Endothelial cell of umbilical vein (primary cell): Measurements from ENCODE around the gene PSME4. TPM values are rescaled to one million over a fixed set of nuclear protein-coding genes. Genes with fewer than 3 reads are reported as not detected.

ENCODE experiments used
- BruUV-seq: library from RNA; stranded (reverse); fragments of 400-500 nt; replicated peaks from 2 replicates; lab custom pipeline; 2021; lab: Mats Ljungman, UMichigan
- CTCF ChIA-PET: fragments of 300-600, 350-600 bp; sonication (Branson Sonifier 250); formaldehyde crosslinking; loops from one replicate; lab custom pipeline; 2021; ENCODE audit warnings: antibody characterized with exemption, inconsistent platforms; lab: Charles Lee
- POLR2A ChIA-PET: fragments of 300-600, 350-600 bp; sonication (Branson Sonifier 250); formaldehyde crosslinking; loops from one replicate; lab custom pipeline; 2021; ENCODE audit warnings: antibody characterized with exemption, inconsistent platforms; lab: Charles Lee
- DNase-seq: peaks from one replicate; pipeline ENCODE4 v3.0.0-alpha.2; 2011; ENCODE audit warnings: low read depth, low spot score
- FAIRE-seq: peaks from 2 replicates; lab custom pipeline; 2011; peaks lifted over from hg19 to GRCh38; lab: Jason Lieb, UNC
- H2AFZ ChIP-seq: 2 replicates; pipeline ENCODE4 v1.6.0; 2012; ENCODE audit warnings: low read depth, low read length, control low read depth, inconsistent platforms
- H3K27ac ChIP-seq: 2 replicates; pipeline ENCODE4 v1.5.1; 2011; ENCODE audit warnings: low read depth, mild to moderate bottlenecking, control low read depth, low read length, moderate library complexity; ENCODE audit not compliant: insufficient read depth
- H3K27me3 ChIP-seq, 2 experiments: 2 replicates each; pipeline versions ENCODE4 v1.6.0 to v1.6.1; 2011; ENCODE audit warnings: low read length in 2 of 2, mixed read lengths in 1 of 2; ENCODE audit not compliant: control insufficient read depth in 2 of 2, insufficient read depth in 2 of 2
- H3K36me3 ChIP-seq, 2 experiments: 2 replicates in 1 of 2; 3 replicates in 1 of 2; pipeline ENCODE4 v1.5.1; 2011; ENCODE audit warnings: low read length in 2 of 2, mild to moderate bottlenecking in 1 of 2, moderate library complexity in 1 of 2; ENCODE audit not compliant: control insufficient read depth in 2 of 2, insufficient read depth in 2 of 2; ENCODE audit errors: extremely low read depth in 1 of 2
- H3K4me1 ChIP-seq: 3 replicates; pipeline ENCODE4 v1.5.1; 2011; ENCODE audit warnings: mild to moderate bottlenecking, low read length; ENCODE audit not compliant: control insufficient read depth, insufficient read depth; ENCODE audit errors: extremely low read depth
- H3K4me2 ChIP-seq: 2 replicates; pipeline ENCODE4 v1.6.1; 2011; ENCODE audit warnings: low read length, control low read depth, mixed read lengths; ENCODE audit not compliant: insufficient read depth
- H3K4me3 ChIP-seq, 3 experiments: fragments of 200-600 bp in 1 of 3; sonication (generic), shearing (Covaris generic) in 1 of 3; replicated peaks in 1 of 3; 2 replicates each; pipeline ENCODE4 v1.5.1; 2011 to 2016; ENCODE audit warnings: control low read depth in 3 of 3, low read length in 3 of 3, mild to moderate bottlenecking in 2 of 3, inconsistent platforms in 1 of 3, low read depth in 1 of 3, moderate library complexity in 1 of 3; ENCODE audit not compliant: insufficient read depth in 1 of 3
- H3K79me2 ChIP-seq: 2 replicates; pipeline ENCODE4 v1.6.0; 2012; ENCODE audit warnings: low read length, inconsistent platforms; ENCODE audit not compliant: control insufficient read depth, insufficient read depth
- H3K9ac ChIP-seq: replicated peaks from 2 replicates; pipeline ENCODE3; 2011; ENCODE audit warnings: low read length, control low read depth; ENCODE audit not compliant: insufficient read depth; ENCODE audit errors: extremely low read depth
- H3K9me1 ChIP-seq: replicated peaks from 3 replicates; pipeline ENCODE4 v1.6.0; 2011; ENCODE audit warnings: mild to moderate bottlenecking, low read length; ENCODE audit not compliant: control insufficient read depth, insufficient read depth; ENCODE audit errors: extremely low read depth
- H3K9me3 ChIP-seq: replicated peaks from 2 replicates; pipeline ENCODE4 v1.5.1; 2012; ENCODE audit warnings: low read length, inconsistent platforms; ENCODE audit not compliant: control insufficient read depth, insufficient read depth
- H4K20me1 ChIP-seq: replicated peaks from 2 replicates; pipeline ENCODE3; 2011; ENCODE audit warnings: mild to moderate bottlenecking, low read length; ENCODE audit not compliant: control insufficient read depth, insufficient read depth; ENCODE audit errors: extremely low read depth
- CTCF ChIP-seq, 2 donors: IDR thresholded peaks; 1 replicate in 1 of 2; 2 replicates in 1 of 2; pipeline ENCODE4 v1.5.1; 2011; ENCODE audit warnings: low read length in 2 of 2, mild to moderate bottlenecking in 2 of 2, moderate library complexity in 2 of 2, control low read depth in 1 of 2, inconsistent platforms in 1 of 2, low read depth in 1 of 2; ENCODE audit not compliant: insufficient read depth in 1 of 2; ENCODE audit errors: extremely low read depth in 1 of 2
- EZH2 ChIP-seq: IDR thresholded peaks from 2 replicates; pipeline ENCODE4 v1.6.1; 2012; ENCODE audit warnings: borderline replicate concordance, low read depth, mild to moderate bottlenecking, moderate library complexity, low read length, inconsistent platforms; ENCODE audit not compliant: severe bottlenecking
- FOS ChIP-seq: IDR thresholded peaks from 2 replicates; pipeline ENCODE4 v1.6.1; 2011; ENCODE audit warnings: mild to moderate bottlenecking, low read length, moderate library complexity, borderline replicate concordance; ENCODE audit not compliant: insufficient read depth
- GATA2 ChIP-seq: IDR thresholded peaks from 2 replicates; pipeline ENCODE4 v1.7.0; 2011; ENCODE audit warnings: low read depth, mild to moderate bottlenecking, moderate library complexity, mixed read lengths, low read length; ENCODE audit not compliant: insufficient read length, insufficient read depth
- JUN ChIP-seq: IDR thresholded peaks from 2 replicates; pipeline ENCODE4 v1.6.1; 2011; ENCODE audit warnings: borderline replicate concordance, low read depth; ENCODE audit not compliant: insufficient read length, insufficient read depth
- MAX ChIP-seq: IDR thresholded peaks from 2 replicates; pipeline ENCODE4 v1.6.1; 2011; ENCODE audit not compliant: insufficient read depth, insufficient read length
- MYC ChIP-seq: IDR thresholded peaks from one replicate; pipeline ENCODE4 v1.6.1; 2011; ENCODE audit warnings: mild to moderate bottlenecking, low read depth, low read length
- POLR2A ChIP-seq: IDR thresholded peaks from 2 replicates; pipeline ENCODE4 v1.6.1; 2012; ENCODE audit warnings: low read depth, mild to moderate bottlenecking, control low read depth, low read length
- POLR2AphosphoS5 ChIP-seq: IDR thresholded peaks from 2 replicates; pipeline ENCODE4 v1.6.1; 2012; ENCODE audit warnings: low read depth, mild to moderate bottlenecking, control low read depth, low read length, moderate library complexity; ENCODE audit not compliant: insufficient read depth
- dilution Hi-C: fragments of 300-500 bp; cut with MboI; formaldehyde crosslinking; loops from one replicate; pipeline ENCODE4 v1.15.0; 2019; ENCODE audit warnings: low sequenced_read_pairs; ENCODE audit not compliant: extremely low pct_ligation_motif_present
- intact Hi-C: fragments of 100-400 bp; cut with micrococcal nuclease; formaldehyde crosslinking; loops from one replicate; pipeline ENCODE4 v1.10.0; 2022
- polyA plus RNA-seq, 4 experiments: library from polyadenylated mRNA; depleted of rRNA in 3 of 4; stranded (reverse) in 3 of 4; unstranded in 1 of 4; fragments of >200 nt; gene quantifications; 2 replicates each; pipeline versions ENCODE4 v1.2.1 to v1.2.3, GENCODE V29; 2011 to 2012; ENCODE audit warnings: missing spikeins in 1 of 4
- total RNA-seq: library from RNA; stranded (reverse); gene quantifications from 2 replicates; pipeline ENCODE4 v1.2.3, GENCODE V29; 2021

Gene PSME4
- total and polyA plus RNA-seq, 2 donors (not counting 3 experiments of a cell fraction or from before 2014, with no cell fraction given) = 24.7 to 82.6 TPM

GRCh38 chr2:53907582-53907981 lies 63.2 kb downstream of the PSME4 start:
- H3K9me1 ChIP-seq = no peaks in the 10 kb centered on the region
- DNase-seq (no peak), FAIRE-seq (no peak)
- intact Hi-C loops = no loop called here
- H3K27ac ChIP-seq = no peak overlapping the region
- H3K4me2 ChIP-seq = no peak overlapping the region
- ChIA-PET POLR2A (no interaction called here), CTCF (interaction anchor here (2.4 kb wide), 1 partner anchor 15 kb away, joined by 6 read pairs; no protein-coding TSS in a partner anchor)
- H2AFZ ChIP-seq = no peak overlapping the region
- H3K27me3 ChIP-seq = no peaks in the 10 kb centered on the region
- H3K4me3 ChIP-seq = no peak overlapping the region
- H4K20me1 ChIP-seq = no peaks in the 10 kb centered on the region
- H3K9me3 ChIP-seq = no peaks in the 10 kb centered on the region
- H3K36me3 ChIP-seq = peaks cover 12 to 30% of the 10 kb centered on the region in 2 experiments
- no peaks in the 10 kb centered on the region for H3K4me1 ChIP-seq
- H3K79me2 ChIP-seq = peaks cover 10% of the 10 kb centered on the region
- no TSS peak for BruUV-seq
- dilution Hi-C loops = no loop called here
- H3K9ac ChIP-seq = no peak overlapping the region
- TF ChIP-seq EZH2 (no peak), MAX (no peak), POLR2A (no peak), CTCF (IDR thresholded peaks at IDR 0.05; ENCODE audit: extremely low read depth in 1 of 2, insufficient read depth in 1 of 2, low read depth in 1 of 2, low read length in 2 of 2) (no peak), POLR2AphosphoS5 (no peak), GATA2 (no peak), MYC (no peak), FOS (no peak), JUN (no peak)
